Fibroblast of lung (primary cell): Measurements from ENCODE around the gene TMEM123. TPM values are rescaled to one million over a fixed set of nuclear protein-coding genes. Genes with fewer than 3 reads are reported as not detected.

Source experiments
- DNase-seq, 2 donors: peaks; one replicate each; pipeline versions ENCODE4 v3.0.0 to v3.0.0-alpha.2; 2010; ENCODE audit warnings: low read depth in 2 of 2
- H2AFZ ChIP-seq: 2 replicates; pipeline ENCODE4 v1.5.1; 2012; ENCODE audit warnings: low read length, control low read depth, inconsistent platforms
- H3K27ac ChIP-seq: 2 replicates; pipeline ENCODE4 v1.5.1; 2011; ENCODE audit warnings: low read length, control low read depth; ENCODE audit not compliant: insufficient read depth
- H3K27me3 ChIP-seq: 2 replicates; pipeline ENCODE4 v1.5.1; 2011; ENCODE audit warnings: mild to moderate bottlenecking, low read length; ENCODE audit not compliant: control insufficient read depth, insufficient read depth
- H3K36me3 ChIP-seq: 2 replicates; pipeline ENCODE4 v1.5.1; 2011; ENCODE audit warnings: low read length; ENCODE audit not compliant: control insufficient read depth, insufficient read depth
- H3K4me1 ChIP-seq: 2 replicates; pipeline ENCODE4 v1.5.1; 2011; ENCODE audit warnings: low read length; ENCODE audit not compliant: control insufficient read depth, insufficient read depth; ENCODE audit errors: extremely low read depth
- H3K4me2 ChIP-seq: 2 replicates; pipeline ENCODE4 v1.5.1; 2011; ENCODE audit warnings: low read length, control low read depth; ENCODE audit not compliant: insufficient read depth; ENCODE audit errors: extremely low read depth
- H3K4me3 ChIP-seq, 4 experiments: fragments of 200-600 bp in 1 of 4; sonication (generic) in 1 of 4; replicated peaks in 1 of 4; 2 replicates each; pipeline ENCODE4 v1.5.1; 2011 to 2016; ENCODE audit warnings: low read length in 4 of 4, low read depth in 3 of 4, mild to moderate bottlenecking in 3 of 4, control low read depth in 2 of 4, inconsistent platforms in 1 of 4, mixed read lengths in 1 of 4; ENCODE audit not compliant: insufficient read depth in 1 of 4; ENCODE audit errors: control extremely low read depth in 1 of 4
- H3K79me2 ChIP-seq: 2 replicates; pipeline ENCODE4 v1.5.1; 2012; ENCODE audit warnings: mild to moderate bottlenecking, low read length, inconsistent platforms; ENCODE audit not compliant: control insufficient read depth, insufficient read depth
- H3K9ac ChIP-seq: 2 replicates; pipeline ENCODE4 v1.5.1; 2011; ENCODE audit warnings: mild to moderate bottlenecking, low read length, control low read depth; ENCODE audit not compliant: insufficient read depth
- H3K9me3 ChIP-seq: 2 replicates; pipeline ENCODE4 v1.5.1; 2012; ENCODE audit warnings: low read depth, low read length; ENCODE audit not compliant: control insufficient read depth, insufficient read depth
- H4K20me1 ChIP-seq: 2 replicates; pipeline ENCODE4 v1.5.1; 2011; ENCODE audit warnings: low read length; ENCODE audit not compliant: control insufficient read depth, insufficient read depth; ENCODE audit errors: extremely low read depth
- EZH2 ChIP-seq: IDR thresholded peaks from 2 replicates; pipeline ENCODE4 v1.5.1; 2012; ENCODE audit warnings: low read length, control low read depth, mild to moderate bottlenecking; ENCODE audit errors: missing control alignments
- polyA plus RNA-seq, 2 donors: library from polyadenylated mRNA; depleted of rRNA in 1 of 2; stranded (reverse) in 1 of 2; unstranded in 1 of 2; fragments of >200 nt; gene quantifications; 2 replicates each; pipeline ENCODE4 v1.2.1, GENCODE V29; 2011 to 2012; ENCODE audit warnings: missing spikeins in 1 of 2
- total RNA-seq: library from RNA; depleted of rRNA; stranded (reverse); fragments of >200 nt; gene quantifications from 2 replicates; pipeline ENCODE4 v1.2.1, GENCODE V29; 2014
- TF ChIP-seq, protein P1 (sequence below), 2 donors: IDR thresholded peaks in 1 of 2; conservative IDR thresholded peaks in 1 of 2; 1 replicate in 1 of 2; 2 replicates in 1 of 2; pipeline ENCODE4 v1.5.1; 2011 to 2012; ENCODE audit warnings: low read length in 2 of 2, control low read depth in 1 of 2, inconsistent platforms in 1 of 2, low read depth in 1 of 2, mild to moderate bottlenecking in 1 of 2

TMEM123 gene
- total and polyA plus RNA-seq, 2 donors (not counting 1 experiment from before 2014, with no cell fraction given) = 127 to 355 TPM

DNA sequence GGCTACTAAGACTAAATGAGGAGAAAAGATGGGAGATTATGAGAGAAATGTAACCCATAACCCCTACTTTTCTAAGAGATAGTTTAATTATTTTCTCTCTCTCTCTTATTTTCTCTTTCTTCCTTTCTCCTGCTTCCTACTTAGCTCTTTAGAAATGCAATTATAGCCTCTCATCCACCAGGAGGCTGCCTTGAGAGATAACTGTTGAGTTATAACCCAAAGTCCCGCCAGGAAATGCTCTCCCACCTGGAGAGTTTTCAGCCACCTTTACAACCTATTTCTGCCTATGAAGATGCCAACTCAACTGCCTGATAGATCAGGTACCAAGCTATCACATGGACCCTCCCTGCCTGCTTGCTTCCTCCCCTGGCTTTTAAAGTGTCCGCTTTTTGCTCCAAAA lies 34.0 kb upstream of the TMEM123 start:
- Histone ChIP-seq H3K27me3 (no peaks in the 10 kb centered on the region), H2AFZ (no peak overlapping the region), H3K9me3 (no peaks in the 10 kb centered on the region), H3K4me2 (no peak overlapping the region), H3K27ac (no peak overlapping the region), H3K9ac (no peak overlapping the region), H3K4me1 (no peaks in the 10 kb centered on the region), H4K20me1 (no peaks in the 10 kb centered on the region), H3K4me3 (no peak overlapping the region), H3K36me3 (no peaks in the 10 kb centered on the region), H3K79me2 (no peaks in the 10 kb centered on the region)
- TF ChIP-seq, protein P1, sequence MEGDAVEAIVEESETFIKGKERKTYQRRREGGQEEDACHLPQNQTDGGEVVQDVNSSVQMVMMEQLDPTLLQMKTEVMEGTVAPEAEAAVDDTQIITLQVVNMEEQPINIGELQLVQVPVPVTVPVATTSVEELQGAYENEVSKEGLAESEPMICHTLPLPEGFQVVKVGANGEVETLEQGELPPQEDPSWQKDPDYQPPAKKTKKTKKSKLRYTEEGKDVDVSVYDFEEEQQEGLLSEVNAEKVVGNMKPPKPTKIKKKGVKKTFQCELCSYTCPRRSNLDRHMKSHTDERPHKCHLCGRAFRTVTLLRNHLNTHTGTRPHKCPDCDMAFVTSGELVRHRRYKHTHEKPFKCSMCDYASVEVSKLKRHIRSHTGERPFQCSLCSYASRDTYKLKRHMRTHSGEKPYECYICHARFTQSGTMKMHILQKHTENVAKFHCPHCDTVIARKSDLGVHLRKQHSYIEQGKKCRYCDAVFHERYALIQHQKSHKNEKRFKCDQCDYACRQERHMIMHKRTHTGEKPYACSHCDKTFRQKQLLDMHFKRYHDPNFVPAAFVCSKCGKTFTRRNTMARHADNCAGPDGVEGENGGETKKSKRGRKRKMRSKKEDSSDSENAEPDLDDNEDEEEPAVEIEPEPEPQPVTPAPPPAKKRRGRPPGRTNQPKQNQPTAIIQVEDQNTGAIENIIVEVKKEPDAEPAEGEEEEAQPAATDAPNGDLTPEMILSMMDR (conservative IDR thresholded peaks at IDR 0.05 in 1 of 2, IDR thresholded peaks at IDR 0.05 in 1 of 2; ENCODE audit: low read depth in 1 of 2, low read length in 2 of 2) = no peak
- TF ChIP-seq EZH2 = no peak
- DNase-seq = no peak

DNA sequence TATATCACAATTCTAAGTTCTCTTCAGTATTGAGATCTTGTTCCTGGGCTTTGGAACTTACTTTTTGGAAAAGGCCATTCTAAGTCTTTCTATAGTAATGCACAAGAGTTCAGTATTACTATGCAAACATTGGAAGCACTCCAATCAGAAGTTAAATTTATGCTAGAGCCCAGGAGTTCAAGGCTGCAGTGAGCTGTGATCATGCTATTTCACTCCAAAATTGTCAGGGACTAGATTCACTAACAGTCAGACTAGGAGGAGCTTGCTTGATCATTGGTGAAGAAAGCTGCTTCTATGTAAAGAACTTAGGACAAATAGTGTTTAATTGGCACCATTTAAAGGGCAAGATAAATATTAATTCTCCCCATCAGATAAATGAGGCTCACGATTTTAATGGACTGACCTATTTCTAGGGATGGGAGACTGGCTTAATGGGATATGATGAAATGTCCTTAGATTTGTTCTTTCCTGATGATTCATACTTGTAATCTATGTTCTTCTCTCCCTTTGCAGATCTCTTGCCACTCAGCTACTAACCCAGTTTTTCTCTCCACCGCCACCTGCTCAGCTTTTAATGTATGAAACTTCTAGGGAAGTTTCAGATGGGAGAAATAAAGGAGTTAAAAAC lies 32.6 kb upstream of the TMEM123 start:
- Histone ChIP-seq H3K4me3 (no peak overlapping the region), H3K27ac (no peak overlapping the region), H4K20me1 (no peaks in the 10 kb centered on the region), H2AFZ (no peak overlapping the region), H3K27me3 (no peaks in the 10 kb centered on the region), H3K4me1 (no peaks in the 10 kb centered on the region), H3K36me3 (no peaks in the 10 kb centered on the region), H3K79me2 (no peaks in the 10 kb centered on the region), H3K4me2 (no peak overlapping the region), H3K9ac (no peak overlapping the region), H3K9me3 (no peaks in the 10 kb centered on the region)
- peak in 1 of 2 donors; percentile 64 for DNase-seq
- TF ChIP-seq EZH2 = no peak
- TF ChIP-seq, protein P1 (conservative IDR thresholded peaks at IDR 0.05 in 1 of 2, IDR thresholded peaks at IDR 0.05 in 1 of 2; ENCODE audit: low read depth in 1 of 2, low read length in 2 of 2) = no peak

DNA sequence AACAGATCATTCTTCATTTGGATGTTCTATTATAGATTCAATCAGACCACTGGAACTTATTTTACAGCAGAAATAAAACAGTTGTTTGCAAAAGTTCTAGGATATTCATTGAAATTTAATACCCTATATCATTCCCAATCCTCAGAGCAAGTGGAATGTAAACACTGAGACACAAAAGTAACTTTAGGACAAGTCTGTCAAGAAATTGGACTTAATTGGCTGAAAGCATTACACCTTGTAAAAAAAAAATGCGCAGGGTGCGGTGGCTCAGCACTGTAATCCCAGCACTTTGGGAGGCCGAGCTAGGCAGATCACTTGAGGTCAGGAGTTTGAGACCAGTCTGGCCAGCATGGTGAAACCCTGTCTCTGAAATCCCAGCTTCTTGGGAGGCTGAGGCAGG lies 29.9 kb upstream of the TMEM123 start:
- TF ChIP-seq EZH2 = no peak
- TF ChIP-seq, protein P1 (conservative IDR thresholded peaks at IDR 0.05 in 1 of 2, IDR thresholded peaks at IDR 0.05 in 1 of 2; ENCODE audit: low read depth in 1 of 2, low read length in 2 of 2) = no peak
- Histone ChIP-seq H3K4me3 (no peak overlapping the region), H3K36me3 (no peaks in the 10 kb centered on the region), H2AFZ (no peak overlapping the region), H3K4me2 (no peak overlapping the region), H4K20me1 (no peaks in the 10 kb centered on the region), H3K4me1 (no peaks in the 10 kb centered on the region), H3K79me2 (no peaks in the 10 kb centered on the region), H3K27me3 (no peaks in the 10 kb centered on the region), H3K9me3 (no peaks in the 10 kb centered on the region), H3K9ac (no peak overlapping the region), H3K27ac (no peak overlapping the region)
- no peak for DNase-seq
